ENCODE measurements around the gene DR1.

The DR1 gene

GRCh38 chr1:93414749-93415148, 69.0 kb downstream of the DR1 start:
- no peak for TF ChIP-seq CTCF (IDR thresholded peaks at IDR 0.05; ENCODE audit: insufficient read depth, low read length, missing control alignments)
- no peak for DNase-seq (ENCODE audit: low read depth, low spot score)
- H3K4me3 ChIP-seq (ENCODE audit: low read depth, low read length): no peak overlapping the region
- POLR2A ChIA-PET: no interaction called here
- CTCF ChIA-PET: no interaction called here

DNA sequence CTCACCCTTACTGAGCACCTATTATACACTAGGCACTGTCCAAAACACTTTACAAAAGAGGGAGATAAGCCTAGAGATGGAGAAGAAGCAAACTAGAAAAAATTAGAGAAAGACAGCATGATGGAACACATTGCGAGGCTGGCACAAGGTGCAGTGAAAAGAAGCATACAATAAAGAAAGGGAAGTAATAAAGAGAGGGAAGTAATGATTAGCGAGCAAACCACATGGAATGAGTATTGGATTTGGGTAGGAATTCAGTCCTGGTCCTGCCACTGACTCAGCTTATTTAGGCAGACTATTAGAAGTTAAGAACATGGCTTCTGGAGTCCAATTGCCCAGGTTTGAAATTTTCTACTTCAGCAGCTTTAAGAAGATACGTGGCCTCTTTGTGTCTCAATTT, 69.6 kb downstream of the DR1 start:
- ChIA-PET CTCF (no interaction called here), POLR2A (no interaction called here)
- H3K4me3 ChIP-seq (ENCODE audit: low read depth, low read length): no peak overlapping the region
- DNase-seq (ENCODE audit: low read depth, low spot score): no peak
- TF ChIP-seq CTCF (IDR thresholded peaks at IDR 0.05; ENCODE audit: insufficient read depth, low read length, missing control alignments): no peak

- no peak for DNase-seq (ENCODE audit: low read depth, low spot score)
- ChIA-PET CTCF (no interaction called here), POLR2A (no interaction called here)
- TF ChIP-seq CTCF (IDR thresholded peaks at IDR 0.05; ENCODE audit: insufficient read depth, low read length, missing control alignments): no peak
- no peak overlapping the region for H3K4me3 ChIP-seq (ENCODE audit: low read depth, low read length)
These were observed 70.5 kb downstream of the DR1 start for GRCh38 chr1:93416183-93416582.
